Loucy (cell line): Measurements from ENCODE around the gene NUP214.

Source experiments
- EZH2phosphoT487 ChIP-seq: fragments of 200-600 bp; IDR thresholded peaks from 2 replicates; pipeline ENCODE4 v1.6.1; 2018; ENCODE audit warnings: antibody characterized with exemption, mild to moderate bottlenecking, moderate library complexity, borderline replicate concordance
- TF ChIP-seq, protein P1 (sequence below): fragments of 200-600 bp; sonication (generic); conservative IDR thresholded peaks from 2 replicates; pipeline ENCODE4 v1.5.1; 2014; ENCODE audit warnings: mild to moderate bottlenecking, antibody characterized with exemption, low read length

DNA sequence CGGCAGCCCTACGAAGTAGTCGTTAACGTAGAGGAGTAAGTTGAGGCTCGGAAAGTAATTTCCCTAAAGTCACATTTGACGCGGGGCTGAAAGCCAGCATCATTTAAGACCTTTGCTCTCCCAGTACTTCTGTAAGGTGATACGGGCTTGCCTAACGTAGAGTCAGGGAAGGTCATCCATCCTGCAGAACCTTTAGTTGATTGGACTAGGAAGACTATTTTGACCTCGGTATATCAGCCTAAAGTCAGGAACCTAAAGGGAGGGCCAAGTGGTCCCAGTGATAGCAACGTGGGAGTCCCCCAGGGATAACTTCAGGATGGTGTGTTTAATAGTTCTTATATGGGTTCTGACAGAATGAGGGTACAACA is 657 bp downstream of the NUP214 start:
- TF ChIP-seq, protein P1, sequence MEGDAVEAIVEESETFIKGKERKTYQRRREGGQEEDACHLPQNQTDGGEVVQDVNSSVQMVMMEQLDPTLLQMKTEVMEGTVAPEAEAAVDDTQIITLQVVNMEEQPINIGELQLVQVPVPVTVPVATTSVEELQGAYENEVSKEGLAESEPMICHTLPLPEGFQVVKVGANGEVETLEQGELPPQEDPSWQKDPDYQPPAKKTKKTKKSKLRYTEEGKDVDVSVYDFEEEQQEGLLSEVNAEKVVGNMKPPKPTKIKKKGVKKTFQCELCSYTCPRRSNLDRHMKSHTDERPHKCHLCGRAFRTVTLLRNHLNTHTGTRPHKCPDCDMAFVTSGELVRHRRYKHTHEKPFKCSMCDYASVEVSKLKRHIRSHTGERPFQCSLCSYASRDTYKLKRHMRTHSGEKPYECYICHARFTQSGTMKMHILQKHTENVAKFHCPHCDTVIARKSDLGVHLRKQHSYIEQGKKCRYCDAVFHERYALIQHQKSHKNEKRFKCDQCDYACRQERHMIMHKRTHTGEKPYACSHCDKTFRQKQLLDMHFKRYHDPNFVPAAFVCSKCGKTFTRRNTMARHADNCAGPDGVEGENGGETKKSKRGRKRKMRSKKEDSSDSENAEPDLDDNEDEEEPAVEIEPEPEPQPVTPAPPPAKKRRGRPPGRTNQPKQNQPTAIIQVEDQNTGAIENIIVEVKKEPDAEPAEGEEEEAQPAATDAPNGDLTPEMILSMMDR, result no peak
- TF ChIP-seq EZH2phosphoT487, result no peak
